ENCODE results near the gene PIEZO1.

GRCh38 chr16:88719933-88720296 lies 65.1 kb downstream of the PIEZO1 start:
- TF ChIP-seq SAP30 (IDR thresholded peaks at IDR 0.05; ENCODE audit: borderline replicate concordance, insufficient read depth, low read depth, low read length, poor library complexity, severe bottlenecking), result no peak
- no peak for TF ChIP-seq ZBTB33 (CRISPR knock-in tag; IDR thresholded peaks at IDR 0.05)
- no peak for TF ChIP-seq RFX5 (IDR thresholded peaks at IDR 0.05; ENCODE audit: low read depth, low read length)
- no peak for TF ChIP-seq CTCF (IDR thresholded peaks at IDR 0.05 in 2 of 3, conservative IDR thresholded peaks at IDR 0.05 in 1 of 3; ENCODE audit: insufficient read depth in 2 of 3, low read depth in 1 of 3, low read length in 3 of 3)
- TF ChIP-seq CBX3 (IDR thresholded peaks at IDR 0.05; ENCODE audit: borderline replicate concordance in 1 of 2, low read length in 2 of 2), result no peak
- no peak for TF ChIP-seq POLR2A (conservative IDR thresholded peaks at IDR 0.05)
- no peak for TF ChIP-seq STAT5B (CRISPR knock-in tag; IDR thresholded peaks at IDR 0.05)
